Measurements from ENCODE around the gene STK24. TPM values are rescaled to one million over a fixed set of nuclear protein-coding genes. Genes with fewer than 3 reads are reported as not detected.

Gene STK24
- total and polyA plus RNA-seq, 10 of the 15 experiments (the other 5 are each of a cell fraction or from before 2014, with no cell fraction given), result 7.5 to 115 (median 52.9) TPM

- in situ Hi-C loops (cut with MboI) (no loop called here), intact Hi-C loops (cut with micrococcal nuclease; ENCODE audit: unreplicated experiment) (no loop called here)
- no peaks in the 10 kb centered on the region for H3K27me3 ChIP-seq (replicated peaks in 1 of 2; ENCODE audit: control insufficient read depth in 2 of 2, insufficient read depth in 2 of 2, low read length in 1 of 2)
- DNase-seq (ENCODE audit: low read depth, low spot score) (no peak), FAIRE-seq (no peak), ATAC-seq (no peak)
- CTCF ChIA-PET, result interaction anchor here (1.2 kb wide), 1 partner anchor 8 kb away, joined by 3 read pairs; no protein-coding TSS in a partner anchor
- 81% methylated on average over 8 of the region's 8 CpGs for WGBS (ENCODE audit: insufficient coverage, insufficient replicate concordance, low lambda C conversion rate, missing lambda C conversion rate)
- peaks cover 9 to 11% of the 10 kb centered on the region in 2 experiments; a peak in 3 of 4 replicates for H3K36me3 ChIP-seq (ENCODE audit: control insufficient read depth in 2 of 2, insufficient read depth in 2 of 2, low read length in 1 of 2)
- peaks cover 95% of the 10 kb centered on the region for H3K79me2 ChIP-seq (ENCODE audit: control insufficient read depth, insufficient read depth, low read length)
- H3K4me3 ChIP-seq, result no peak overlapping the region
- peaks cover 4% of the 10 kb centered on the region for H4K20me1 ChIP-seq (ENCODE audit: control insufficient read depth, insufficient read depth)
- H3K9me3 ChIP-seq (replicated peaks; ENCODE audit: control insufficient read depth, insufficient read depth, low read length), result no peaks in the 10 kb centered on the region
- H3K4me1 ChIP-seq (ENCODE audit: control insufficient read depth, insufficient read depth, low read length), result peaks cover 47% of the 10 kb centered on the region
- POLR2A ChIA-PET, result interaction anchor here (1.2 kb wide), 1 partner anchor 13 kb away, joined by 3 read pairs; no protein-coding TSS in a partner anchor
- peak overlapping the region; percentile 35; the same call in 1 of the 2 replicates for H3K4me2 ChIP-seq (ENCODE audit: control insufficient read depth, insufficient read depth)
- SMC1A ChIA-PET (ENCODE audit: uncharacterized antibody, unreplicated experiment), result no interaction called here
- no peak for TF ChIP-seq NBN (IDR thresholded peaks at IDR 0.05)
- TF ChIP-seq ZBTB33 (IDR thresholded peaks at IDR 0.05), result no peak
- no peak for TF ChIP-seq EZH2 (IDR thresholded peaks at IDR 0.05; ENCODE audit: borderline replicate concordance, control insufficient read depth, low read depth, low read length)
- TF ChIP-seq SRF (IDR thresholded peaks at IDR 0.05; ENCODE audit: low read depth in 2 of 2, low read length in 2 of 2), result no peak
- no peak for TF ChIP-seq MTA3 (IDR thresholded peaks at IDR 0.05; ENCODE audit: borderline replicate concordance, low read length)
- TF ChIP-seq MTA2 (IDR thresholded peaks at IDR 0.05; ENCODE audit: low read depth), result no peak
- no peak for TF ChIP-seq TAF1 (IDR thresholded peaks at IDR 0.05; ENCODE audit: borderline replicate concordance, low read depth, low read length)
- no peak for TF ChIP-seq SREBF2 (IDR thresholded peaks at IDR 0.05; ENCODE audit: low read length)
- no peak for TF ChIP-seq LARP7 (IDR thresholded peaks at IDR 0.05)
- TF ChIP-seq BMI1 (IDR thresholded peaks at IDR 0.05; ENCODE audit: borderline replicate concordance), result no peak
- no peak for TF ChIP-seq ATF3 (IDR thresholded peaks at IDR 0.05; ENCODE audit: borderline replicate concordance, extremely low read depth, low read depth, low read length)
- no peak for TF ChIP-seq DPF2 (IDR thresholded peaks at IDR 0.05)
- BruUV-seq (replicated peaks), result no TSS peak
- H3K9ac ChIP-seq (ENCODE audit: control insufficient read depth, insufficient read depth, low read length), result no peak overlapping the region; the same call in 1 of the 2 replicates
- H2AFZ ChIP-seq (ENCODE audit: control insufficient read depth, low read depth, low read length), result no peak overlapping the region
- H3K27ac ChIP-seq (ENCODE audit: control insufficient read depth, insufficient read depth), result 0 out of 2 replicates have a peak overlapping the region, but pooled peaks have one; percentile 28
- RAD21 ChIA-PET (ENCODE audit: unreplicated experiment), result no interaction called here
Observed at GRCh38 chr13:98538876-98539275, 38.0 kb downstream of the STK24 start.
